Omental fat pad (tissue), 4 donors: ENCODE results near the gene MYBBP1A. TPM values are rescaled to one million over a fixed set of nuclear protein-coding genes. Genes with fewer than 3 reads are reported as not detected.
A peak's percentile ranks its signal among the peaks of the same experiment; 100 is the strongest.

Experiments used
- ATAC-seq: fragments of 150-250 bp; one replicate; pipeline ENCODE4 v1.9.1; 2016; ENCODE audit warnings: mild to moderate bottlenecking, moderate library complexity; ENCODE audit not compliant: low FRiP score
- DNase-seq: peaks from one replicate; pipeline ENCODE4 v3.0.0-alpha.2; 2019; ENCODE audit warnings: low spot score
- total RNA-seq, 4 donors: library from RNA; depleted of rRNA; stranded (reverse); fragments of >200 nt; gene quantifications; one replicate each; pipeline ENCODE4 v1.1.0, GENCODE V29; 2016
- TF ChIP-seq, protein P1 (sequence below), 3 donors: fragments of 450-650 bp; IDR thresholded peaks; one replicate each; pipeline ENCODE4 v1.5.1; 2016 to 2017; ENCODE audit warnings: antibody characterized with exemption in 3 of 3, mild to moderate bottlenecking in 3 of 3, moderate library complexity in 2 of 3

Gene MYBBP1A
- total RNA-seq, 4 donors from 2014 or later: 33.1 to 142 (median 39.1) TPM

DNA sequence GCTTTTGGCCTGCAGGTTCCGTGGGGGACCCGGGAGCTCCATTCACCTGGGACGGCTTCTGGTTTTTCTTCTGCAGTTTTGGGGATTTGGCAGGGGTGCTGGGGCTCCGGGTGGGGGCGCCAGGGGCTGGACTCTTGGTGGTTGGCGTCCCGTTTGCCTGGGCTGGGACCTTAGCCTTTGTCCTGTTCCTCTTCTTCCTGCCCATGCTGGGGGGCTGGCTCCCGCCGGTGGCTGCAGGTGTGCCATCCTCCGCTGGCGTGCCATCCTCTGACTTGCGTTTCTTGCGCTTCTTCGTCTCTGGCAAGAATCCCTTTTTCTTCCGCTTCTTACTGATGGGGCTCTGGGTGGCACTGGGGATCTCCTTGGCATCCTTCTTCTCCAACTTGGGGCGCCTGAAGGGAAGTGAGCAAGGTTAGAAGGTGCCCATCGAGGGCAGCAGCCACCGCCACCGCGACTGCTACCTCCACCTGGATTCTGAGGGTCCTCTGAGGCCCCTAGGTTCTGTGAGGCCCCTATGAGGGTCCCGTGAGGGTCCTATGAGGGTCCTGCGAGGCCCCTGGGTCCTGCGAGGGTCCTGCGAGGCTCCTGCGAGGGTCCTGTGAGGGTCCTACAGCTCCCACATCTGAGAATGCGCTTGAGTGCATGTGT lies 15.5 kb downstream of the MYBBP1A start:
- ATAC-seq (no peak), DNase-seq (no peak)
- TF ChIP-seq, protein P1, sequence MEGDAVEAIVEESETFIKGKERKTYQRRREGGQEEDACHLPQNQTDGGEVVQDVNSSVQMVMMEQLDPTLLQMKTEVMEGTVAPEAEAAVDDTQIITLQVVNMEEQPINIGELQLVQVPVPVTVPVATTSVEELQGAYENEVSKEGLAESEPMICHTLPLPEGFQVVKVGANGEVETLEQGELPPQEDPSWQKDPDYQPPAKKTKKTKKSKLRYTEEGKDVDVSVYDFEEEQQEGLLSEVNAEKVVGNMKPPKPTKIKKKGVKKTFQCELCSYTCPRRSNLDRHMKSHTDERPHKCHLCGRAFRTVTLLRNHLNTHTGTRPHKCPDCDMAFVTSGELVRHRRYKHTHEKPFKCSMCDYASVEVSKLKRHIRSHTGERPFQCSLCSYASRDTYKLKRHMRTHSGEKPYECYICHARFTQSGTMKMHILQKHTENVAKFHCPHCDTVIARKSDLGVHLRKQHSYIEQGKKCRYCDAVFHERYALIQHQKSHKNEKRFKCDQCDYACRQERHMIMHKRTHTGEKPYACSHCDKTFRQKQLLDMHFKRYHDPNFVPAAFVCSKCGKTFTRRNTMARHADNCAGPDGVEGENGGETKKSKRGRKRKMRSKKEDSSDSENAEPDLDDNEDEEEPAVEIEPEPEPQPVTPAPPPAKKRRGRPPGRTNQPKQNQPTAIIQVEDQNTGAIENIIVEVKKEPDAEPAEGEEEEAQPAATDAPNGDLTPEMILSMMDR (IDR thresholded peaks at IDR 0.05): no peak

DNA sequence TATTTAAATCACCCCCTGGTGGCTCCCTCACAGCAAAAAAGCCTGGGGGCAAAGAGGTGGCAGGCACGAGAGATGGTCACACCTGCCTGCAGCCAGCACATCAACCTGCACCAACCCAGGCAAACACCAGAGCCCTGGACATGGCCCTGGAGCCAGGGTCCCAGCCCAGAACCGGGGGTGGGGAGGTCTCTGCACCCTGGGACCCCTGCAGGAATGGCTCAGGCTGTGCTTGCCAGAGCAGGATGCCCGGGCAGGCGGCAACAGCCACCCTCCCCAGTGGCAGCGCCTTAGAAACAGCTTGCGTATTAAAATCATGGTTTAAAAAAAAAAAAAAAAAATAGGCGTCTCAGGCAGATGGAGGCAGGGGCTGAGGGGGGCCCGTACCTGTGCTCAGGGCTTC lies 16.2 kb downstream of the MYBBP1A start:
- TF ChIP-seq, protein P1 (IDR thresholded peaks at IDR 0.05): no peak
- ATAC-seq (no peak), DNase-seq (no peak)

DNA sequence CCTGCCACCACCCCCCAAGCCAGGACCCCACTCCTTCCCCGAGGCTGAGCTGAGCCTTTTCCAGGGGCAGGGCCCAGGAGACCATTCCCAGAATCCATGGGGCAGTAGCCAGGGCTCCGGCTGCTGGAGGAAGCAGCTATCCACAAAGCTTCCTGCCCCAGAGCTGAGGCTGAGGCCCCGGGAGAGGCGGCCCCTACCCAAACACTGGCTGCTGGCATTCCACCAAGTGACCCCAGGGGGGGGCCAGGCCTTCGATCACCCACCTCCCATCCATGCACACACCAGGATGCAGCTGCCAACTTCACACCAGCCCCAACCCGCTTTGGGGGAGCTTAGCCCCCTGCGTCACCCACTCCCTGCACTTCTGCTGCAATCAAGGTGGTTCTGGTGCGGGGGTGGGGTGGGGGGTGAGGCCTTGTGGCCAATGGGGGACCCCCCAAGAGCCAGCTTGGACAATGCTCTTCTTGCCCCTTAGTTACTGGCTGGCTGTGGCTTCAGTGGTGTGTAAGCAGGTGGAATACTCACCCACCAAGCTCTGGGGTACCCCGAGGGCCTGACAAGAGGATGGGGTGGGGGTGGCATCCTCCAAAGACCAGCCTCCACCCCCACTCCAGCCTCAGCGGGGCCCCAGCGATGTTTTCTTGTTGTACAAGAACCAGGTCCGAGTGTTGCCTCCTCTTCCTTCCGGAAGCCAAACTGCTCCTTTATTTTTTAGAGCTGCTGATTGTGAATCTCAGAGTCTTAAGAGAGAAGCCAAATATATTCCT lies 16.8 kb downstream of the MYBBP1A start:
- TF ChIP-seq, protein P1 (IDR thresholded peaks at IDR 0.05): no peak
- ATAC-seq: no peak
- DNase-seq: no peak

DNA sequence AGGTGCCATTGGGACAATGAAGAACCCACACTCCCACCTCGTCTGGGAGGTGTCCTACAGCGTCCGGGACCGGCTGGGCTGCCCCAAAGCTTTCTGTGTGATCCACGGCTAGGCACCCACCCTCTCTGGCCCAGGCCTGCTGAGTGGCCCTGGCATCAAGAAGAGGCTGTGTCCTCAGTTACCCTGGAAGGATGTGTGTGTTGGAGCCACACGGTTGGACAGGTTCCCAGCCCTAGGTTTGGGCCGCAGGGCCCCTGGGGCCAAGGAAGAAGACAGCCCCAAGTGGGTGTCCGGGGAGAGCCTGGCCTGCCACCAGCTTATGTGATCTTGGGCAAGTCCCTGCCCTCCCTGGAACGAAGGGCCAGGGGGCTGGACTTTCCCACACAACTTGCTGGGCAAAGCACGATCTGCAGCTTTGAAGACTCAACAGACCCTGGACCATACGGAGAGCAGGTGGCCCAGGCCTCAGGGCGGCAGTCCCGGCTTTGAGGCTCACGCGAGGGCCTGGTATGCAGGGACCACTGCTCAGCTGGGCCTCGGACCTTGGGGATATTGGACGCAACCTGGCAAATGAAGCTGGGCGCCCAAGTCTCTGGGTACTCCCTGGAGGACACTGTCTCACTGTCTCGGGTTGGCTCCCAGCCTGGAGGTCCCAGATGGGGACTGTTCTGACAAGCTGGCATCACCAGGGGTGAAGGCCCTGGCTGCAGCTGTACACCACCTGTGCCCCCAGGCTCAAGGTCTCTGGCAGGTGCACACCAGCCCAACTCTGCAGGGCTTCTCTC lies 17.5 kb downstream of the MYBBP1A start:
- no peak for DNase-seq
- TF ChIP-seq, protein P1 (IDR thresholded peaks at IDR 0.05): no peak
- no peak for ATAC-seq

DNA sequence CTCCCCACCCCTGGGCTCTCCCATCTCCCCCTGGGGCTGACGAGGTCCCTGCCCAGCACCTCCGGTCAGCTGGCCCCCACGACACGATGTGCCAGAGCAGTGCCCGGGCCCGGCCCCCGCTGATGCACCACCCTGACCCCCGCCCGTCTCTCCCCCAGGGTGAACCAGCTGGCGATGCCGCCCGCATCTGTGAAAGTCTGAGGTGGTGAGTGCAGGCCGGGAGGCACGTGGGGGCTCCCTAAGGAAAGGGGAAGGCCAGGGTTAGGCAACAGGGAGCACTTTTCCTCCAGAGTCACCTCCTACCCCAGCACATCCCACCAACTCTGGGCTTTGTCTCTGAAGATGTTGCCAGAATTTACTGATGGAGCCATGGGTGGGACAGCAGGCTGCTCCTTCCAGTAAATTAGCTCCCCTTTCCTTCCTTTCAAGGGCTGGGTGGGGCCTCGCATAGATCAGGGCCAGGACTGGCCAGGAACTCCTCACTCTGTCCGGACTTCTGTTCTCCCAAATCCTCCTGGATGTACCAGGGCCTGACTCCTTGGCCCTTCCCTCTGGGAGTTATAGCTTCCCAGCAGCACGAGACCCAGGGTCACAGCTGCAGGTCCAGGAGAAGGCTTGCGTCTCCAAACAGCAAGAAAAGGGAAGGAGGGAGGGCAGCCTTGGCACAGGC lies 18.3 kb downstream of the MYBBP1A start:
- peak; percentile 76 for ATAC-seq
- DNase-seq: peak; percentile 35
- TF ChIP-seq, protein P1 (IDR thresholded peaks at IDR 0.05): no peak

DNA sequence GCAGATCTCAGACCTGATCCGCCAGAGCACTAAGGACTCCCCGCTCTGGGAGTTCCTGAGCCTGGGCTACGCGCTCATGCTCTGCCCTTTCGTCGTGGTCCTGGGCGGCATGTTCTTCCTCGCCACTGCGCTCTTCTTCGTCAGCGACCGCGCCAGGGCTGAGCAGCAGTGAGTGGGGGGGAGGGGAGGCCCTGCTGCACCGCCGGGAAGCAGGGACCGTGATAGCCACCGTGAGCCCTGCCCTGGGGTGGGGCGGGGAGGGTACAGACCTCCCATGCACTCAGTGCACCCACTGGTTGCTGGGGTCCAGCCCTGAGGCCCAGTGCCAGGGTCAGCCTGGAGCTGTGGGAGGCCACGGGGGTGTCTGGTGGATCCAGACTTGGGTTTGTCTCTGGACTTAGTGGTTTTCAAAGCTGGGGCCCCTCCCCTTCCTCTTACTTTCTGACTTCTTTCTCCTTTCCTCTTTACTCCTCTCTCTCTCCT lies 18.9 kb downstream of the MYBBP1A start:
- TF ChIP-seq, protein P1 (IDR thresholded peaks at IDR 0.05): no peak
- DNase-seq (no peak), ATAC-seq (peak; percentile 0)
